A673 (cell line): Measurements from ENCODE around the gene GTF2H1. TPM values are rescaled to one million over a fixed set of nuclear protein-coding genes. Genes with fewer than 3 reads are reported as not detected.

Experiments
- BruUV-seq: library from RNA; stranded (reverse); fragments of 400-500 nt; replicated peaks from 2 replicates; lab custom pipeline; 2021; lab: Mats Ljungman, UMichigan
- CTCF ChIA-PET: fragments of 300-600 bp; sonication (Branson Sonifier 250); formaldehyde crosslinking; loops from one replicate; lab custom pipeline; 2022; ENCODE audit warnings: antibody characterized with exemption; lab: Charles Lee
- POLR2A ChIA-PET: fragments of 300-600 bp; sonication (Branson Sonifier 250); formaldehyde crosslinking; loops from one replicate; lab custom pipeline; 2022; ENCODE audit warnings: antibody characterized with exemption; ENCODE audit not compliant: low non-redundant PET; lab: Charles Lee
- DNase-seq: peaks from one replicate; pipeline ENCODE4 v3.0.0-alpha.2; 2015; ENCODE audit warnings: low spot score
- H3K27ac ChIP-seq: fragments of 200-600 bp; sonication (generic); 2 replicates; pipeline ENCODE4 v1.5.1; 2016; ENCODE audit warnings: mixed run types, low read depth, mild to moderate bottlenecking, mixed read lengths, antibody characterized with exemption, low read length; ENCODE audit not compliant: poor library complexity, severe bottlenecking
- H3K27me3 ChIP-seq: fragments of 200-600 bp; sonication (generic); replicated peaks from 2 replicates; pipeline ENCODE4 v1.6.1; 2017; ENCODE audit warnings: mixed run types, low read depth, mild to moderate bottlenecking, mixed read lengths, antibody characterized with exemption, low read length; ENCODE audit not compliant: insufficient read depth, poor library complexity
- H3K36me3 ChIP-seq: fragments of 200-600 bp; sonication (generic); 2 replicates; pipeline ENCODE4 v1.6.1; 2016; ENCODE audit warnings: mixed run types, mild to moderate bottlenecking, mixed read lengths, antibody characterized with exemption, low read length; ENCODE audit not compliant: insufficient read depth, poor library complexity, severe bottlenecking
- H3K4me1 ChIP-seq: fragments of 200-600 bp; sonication (generic); 2 replicates; pipeline ENCODE4 v1.6.1; 2017; ENCODE audit warnings: mixed run types, mild to moderate bottlenecking, mixed read lengths, antibody characterized with exemption, low read length; ENCODE audit not compliant: insufficient read depth, poor library complexity, severe bottlenecking
- H3K4me3 ChIP-seq: fragments of 200-600 bp; sonication (generic); 2 replicates; pipeline ENCODE4 v1.5.1; 2016; ENCODE audit warnings: low read depth, mixed run types, mild to moderate bottlenecking, mixed read lengths, low read length; ENCODE audit not compliant: poor library complexity, severe bottlenecking
- H3K9me3 ChIP-seq: fragments of 200-600 bp; sonication (generic); 2 replicates; pipeline ENCODE4 v1.6.1; 2016; ENCODE audit warnings: mixed run types, low read depth, mild to moderate bottlenecking, mixed read lengths, antibody characterized with exemption, low read length; ENCODE audit not compliant: poor library complexity, severe bottlenecking
- CTCF ChIP-seq: fragments of 300-800, 200-600 bp; sonication (generic); conservative IDR thresholded peaks from 2 replicates; pipeline ENCODE4 v1.5.1; 2017; ENCODE audit warnings: low read depth, mild to moderate bottlenecking, antibody characterized with exemption, low read length, moderate library complexity, mixed read lengths
- EZH2 ChIP-seq: fragments of 200-600 bp; sonication (generic); IDR thresholded peaks from 2 replicates; pipeline ENCODE4 v1.6.1; 2017; ENCODE audit warnings: borderline replicate concordance, low read depth, mild to moderate bottlenecking, mixed read lengths, antibody characterized with exemption, low read length; ENCODE audit not compliant: poor library complexity, severe bottlenecking
- intact Hi-C: fragments of 100-400 bp; cut with micrococcal nuclease; formaldehyde crosslinking; loops from one replicate; pipeline ENCODE4 v1.10.0; 2022; ENCODE audit not compliant: unreplicated experiment
- total RNA-seq: library from RNA; stranded (reverse); gene quantifications from 2 replicates; pipeline ENCODE4 v1.2.3, GENCODE V29; 2021

Gene GTF2H1
- total RNA-seq, 1 experiment from 2014 or later, result 56.2 TPM

GRCh38 chr11:18375941-18376340 lies 53.6 kb downstream of the GTF2H1 start:
- DNase-seq, result no peak
- intact Hi-C loops, result no loop called here
- Histone ChIP-seq H3K4me3 (no peak overlapping the region), H3K4me1 (no peaks in the 10 kb centered on the region), H3K27me3 (no peaks in the 10 kb centered on the region), H3K27ac (no peak overlapping the region), H3K9me3 (no peaks in the 10 kb centered on the region), H3K36me3 (no peaks in the 10 kb centered on the region)
- ChIA-PET POLR2A (no interaction called here), CTCF (no interaction called here)
- no TSS peak for BruUV-seq
- TF ChIP-seq CTCF (no peak), EZH2 (no peak)

GRCh38 chr11:18379201-18379600 lies 56.8 kb downstream of the GTF2H1 start:
- intact Hi-C loops, result no loop called here
- POLR2A ChIA-PET, result no interaction called here
- TF ChIP-seq CTCF (no peak), EZH2 (no peak)
- Histone ChIP-seq H3K27ac (no peak overlapping the region), H3K27me3 (no peaks in the 10 kb centered on the region), H3K36me3 (no peaks in the 10 kb centered on the region), H3K9me3 (no peaks in the 10 kb centered on the region), H3K4me3 (no peak overlapping the region), H3K4me1 (peaks cover 12% of the 10 kb centered on the region)
- CTCF ChIA-PET, result no interaction called here
- no TSS peak for BruUV-seq
- DNase-seq, result no peak

- CTCF ChIA-PET, result no interaction called here
- H3K27me3 ChIP-seq, result no peaks in the 10 kb centered on the region
- H3K9me3 ChIP-seq, result no peaks in the 10 kb centered on the region
- no TSS peak for BruUV-seq
- DNase-seq, result peak; percentile 69
- no peak for TF ChIP-seq EZH2
- TF ChIP-seq CTCF, result no peak
- H3K36me3 ChIP-seq, result no peaks in the 10 kb centered on the region
- no peak overlapping the region for H3K4me3 ChIP-seq
- H3K27ac ChIP-seq, result peak overlapping the region; percentile 50
- peaks cover 12% of the 10 kb centered on the region for H3K4me1 ChIP-seq
- intact Hi-C loops, result no loop called here
- POLR2A ChIA-PET, result interaction anchor here (1.4 kb wide), 1 partner anchor 11 kb away, joined by 5 read pairs; the partner anchor contains the start of gene LDHA
Observed at GRCh38 chr11:18383388-18384156, 61.2 kb downstream of the GTF2H1 start.
